ENCODE results near the gene MAPKAP1. TPM values are rescaled to one million over a fixed set of nuclear protein-coding genes. Genes with fewer than 3 reads are reported as not detected.

MAPKAP1 gene
- total RNA-seq, 1 donor from 2014 or later = 49.6 TPM

- H3K27ac ChIP-seq = no peak overlapping the region
- intact Hi-C loops (cut with DNase I) = no loop called here
These were observed 242.2 kb downstream of the MAPKAP1 start for GRCh38 chr9:125464591-125465385.

GRCh38 chr9:125463926-125464325 lies 243.1 kb downstream of the MAPKAP1 start:
- intact Hi-C loops (cut with DNase I) = no loop called here
- H3K9me3 ChIP-seq = no peaks in the 10 kb centered on the region
- H3K27me3 ChIP-seq = no peaks in the 10 kb centered on the region
- H3K27ac ChIP-seq = no peak overlapping the region
- no peaks in the 10 kb centered on the region for H3K4me1 ChIP-seq
- peaks cover 7 to 11% of the 10 kb centered on the region in 2 donors for H3K36me3 ChIP-seq
- no peak for DNase-seq (ENCODE audit: low spot score in 2 of 2)
- no peak for TF ChIP-seq CTCF (IDR thresholded peaks at IDR 0.05)
- H3K4me3 ChIP-seq = no peak overlapping the region

More at GRCh38 chr9:125464591-125465385, 242.2 kb downstream of the MAPKAP1 start:
- H3K4me3 ChIP-seq = no peak overlapping the region
- no peaks in the 10 kb centered on the region for H3K9me3 ChIP-seq
- H3K36me3 ChIP-seq = peaks cover 7 to 11% of the 10 kb centered on the region in 2 donors
- H3K4me1 ChIP-seq = no peaks in the 10 kb centered on the region
- DNase-seq (ENCODE audit: low spot score in 2 of 2) = no peak
- no peaks in the 10 kb centered on the region for H3K27me3 ChIP-seq
- TF ChIP-seq CTCF (IDR thresholded peaks at IDR 0.05) = no peak

- Histone ChIP-seq H3K4me1 (no peaks in the 10 kb centered on the region), H3K36me3 (peaks cover 7 to 11% of the 10 kb centered on the region in 2 donors), H3K27ac (no peak overlapping the region), H3K9me3 (no peaks in the 10 kb centered on the region), H3K27me3 (no peaks in the 10 kb centered on the region), H3K4me3 (no peak overlapping the region)
- no peak for TF ChIP-seq CTCF (IDR thresholded peaks at IDR 0.05)
- intact Hi-C loops (cut with DNase I) = no loop called here
- DNase-seq (ENCODE audit: low spot score in 2 of 2) = no peak
These were observed 244.1 kb downstream of the MAPKAP1 start for GRCh38 chr9:125462861-125463291.

DNA sequence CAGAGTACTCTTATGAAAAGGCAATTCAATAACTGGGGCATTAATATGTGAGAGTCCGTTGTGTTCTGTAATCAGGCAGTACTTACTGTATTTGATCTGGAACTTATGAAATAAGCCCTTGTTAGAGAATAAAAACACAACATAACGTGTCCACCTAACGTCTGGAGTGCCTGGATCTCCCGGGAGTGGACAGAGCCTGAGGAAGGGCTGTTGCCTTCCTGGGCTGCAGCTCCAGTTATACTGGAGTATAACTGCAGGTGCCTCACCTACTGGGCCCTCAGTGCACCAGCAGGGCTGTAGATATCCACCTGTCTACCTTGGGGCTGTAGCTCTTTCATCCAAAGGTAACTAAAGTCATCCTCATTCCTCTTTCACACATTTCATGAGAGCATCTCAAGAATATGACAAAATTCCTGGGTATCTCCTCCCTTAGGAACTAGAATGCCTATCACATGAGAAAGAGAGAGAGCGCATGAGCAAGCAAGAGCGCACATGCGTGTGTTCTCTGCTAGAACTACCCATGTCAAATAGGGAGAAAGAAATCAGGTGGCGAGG lies 245.3 kb downstream of the MAPKAP1 start:
- Histone ChIP-seq H3K4me3 (no peak overlapping the region), H3K27me3 (no peaks in the 10 kb centered on the region), H3K4me1 (no peaks in the 10 kb centered on the region), H3K27ac (no peak overlapping the region), H3K36me3 (peaks cover 7 to 19% of the 10 kb centered on the region in 2 donors), H3K9me3 (no peaks in the 10 kb centered on the region)
- no peak for TF ChIP-seq CTCF (IDR thresholded peaks at IDR 0.05)
- no peak for DNase-seq (ENCODE audit: low spot score in 2 of 2)
- intact Hi-C loops (cut with DNase I) = no loop called here

DNA sequence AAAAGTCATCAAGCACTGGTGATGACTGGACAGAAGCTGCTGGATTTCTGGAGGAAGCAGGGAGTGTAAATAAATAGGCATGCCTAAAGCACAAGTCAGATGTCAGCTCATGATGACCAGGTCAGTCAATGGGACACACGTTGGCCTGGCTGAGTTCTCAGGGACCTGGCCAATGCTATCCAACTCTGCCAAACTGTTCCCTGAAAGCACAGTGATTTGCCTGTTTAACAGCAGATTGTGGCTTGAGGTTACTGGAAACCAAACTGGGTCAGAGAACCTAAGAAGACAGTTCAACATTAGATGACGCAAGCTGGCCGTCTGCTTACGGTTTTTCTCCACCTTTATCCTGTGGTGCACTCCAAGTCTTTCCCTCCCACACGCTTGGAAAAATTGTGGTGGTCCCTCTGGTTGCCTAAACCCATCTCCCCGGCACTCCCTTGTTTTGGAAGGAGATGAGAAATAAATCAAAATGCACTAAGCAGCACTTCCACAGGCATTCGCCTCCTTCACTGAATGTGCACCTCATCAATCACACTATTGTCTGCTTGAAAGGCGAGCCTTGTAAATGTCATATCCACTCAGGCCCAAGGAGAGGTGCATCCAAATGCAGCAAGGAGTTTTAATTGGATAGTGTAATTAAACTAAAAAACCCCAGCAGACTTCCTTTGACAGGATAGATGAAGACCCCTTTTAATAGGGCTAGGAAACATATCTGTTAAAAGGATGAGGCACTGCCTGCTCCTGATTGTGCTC lies 245.9 kb downstream of the MAPKAP1 start:
- no peak for TF ChIP-seq CTCF (IDR thresholded peaks at IDR 0.05)
- no peaks in the 10 kb centered on the region for H3K9me3 ChIP-seq
- peaks cover 7 to 13% of the 10 kb centered on the region in 2 donors for H3K36me3 ChIP-seq
- H3K4me3 ChIP-seq = no peak overlapping the region
- no peak for DNase-seq (ENCODE audit: low spot score in 2 of 2)
- H3K4me1 ChIP-seq = no peaks in the 10 kb centered on the region
- intact Hi-C loops (cut with DNase I) = no loop called here
- H3K27ac ChIP-seq = no peak overlapping the region
- H3K27me3 ChIP-seq = no peaks in the 10 kb centered on the region

All from ascending aorta (tissue), 2 donors.